Effector memory CD8-positive, alpha-beta T cell (primary cell): ENCODE measurements around the gene DAD1.

ENCODE experiments used
- ATAC-seq: fragments of 150-1000 bp; cut with Tn5 transposase; replicated peaks from 2 replicates; pipeline ENCODE4 v1.10.0; 2021; ENCODE audit warnings: mild to moderate bottlenecking, moderate library complexity
- DNase-seq, 3 experiments: peaks; one replicate each; pipeline ENCODE4 v3.0.0; 2021
- H3K27ac Mint-ChIP-seq, 2 donors: one replicate each; pipeline ENCODE4 v1.8.0; 2022; ENCODE audit warnings: mild to moderate bottlenecking in 2 of 2, mixed read lengths in 2 of 2, moderate library complexity in 2 of 2
- H3K27me3 Mint-ChIP-seq, 2 donors: one replicate each; pipeline ENCODE4 v1.8.0; 2022; ENCODE audit warnings: mixed read lengths in 2 of 2
- H3K36me3 Mint-ChIP-seq: one replicate; pipeline ENCODE4 v1.8.0; 2022; ENCODE audit warnings: mild to moderate bottlenecking, moderate library complexity, mixed read lengths; ENCODE audit not compliant: insufficient read depth
- H3K4me1 Mint-ChIP-seq, 2 donors: one replicate each; pipeline ENCODE4 v1.8.0; 2022; ENCODE audit warnings: low read depth in 2 of 2, mixed read lengths in 2 of 2
- H3K4me3 Mint-ChIP-seq, 2 donors: one replicate each; pipeline ENCODE4 v1.8.0; 2022; ENCODE audit warnings: mild to moderate bottlenecking in 2 of 2, mixed read lengths in 2 of 2, moderate library complexity in 2 of 2
- H3K9me3 Mint-ChIP-seq, 2 donors: one replicate each; pipeline ENCODE4 v1.8.0; 2022; ENCODE audit warnings: mixed read lengths in 2 of 2

DAD1 gene

GRCh38 chr14:22532345-22533056, 56.5 kb downstream of the DAD1 start:
- H3K4me3 Mint-ChIP-seq: peak overlapping the region; percentile 75 to 91
- peak overlapping the region; percentile 94 to 99 for H3K27ac Mint-ChIP-seq
- H3K36me3 Mint-ChIP-seq: peaks cover 96% of the 10 kb centered on the region
- DNase-seq (no peak), ATAC-seq (no peak)
- H3K4me1 Mint-ChIP-seq: peaks cover 71 to 80% of the 10 kb centered on the region in 2 donors
- H3K27me3 Mint-ChIP-seq: no peaks in the 10 kb centered on the region
- no peaks in the 10 kb centered on the region for H3K9me3 Mint-ChIP-seq

DNA sequence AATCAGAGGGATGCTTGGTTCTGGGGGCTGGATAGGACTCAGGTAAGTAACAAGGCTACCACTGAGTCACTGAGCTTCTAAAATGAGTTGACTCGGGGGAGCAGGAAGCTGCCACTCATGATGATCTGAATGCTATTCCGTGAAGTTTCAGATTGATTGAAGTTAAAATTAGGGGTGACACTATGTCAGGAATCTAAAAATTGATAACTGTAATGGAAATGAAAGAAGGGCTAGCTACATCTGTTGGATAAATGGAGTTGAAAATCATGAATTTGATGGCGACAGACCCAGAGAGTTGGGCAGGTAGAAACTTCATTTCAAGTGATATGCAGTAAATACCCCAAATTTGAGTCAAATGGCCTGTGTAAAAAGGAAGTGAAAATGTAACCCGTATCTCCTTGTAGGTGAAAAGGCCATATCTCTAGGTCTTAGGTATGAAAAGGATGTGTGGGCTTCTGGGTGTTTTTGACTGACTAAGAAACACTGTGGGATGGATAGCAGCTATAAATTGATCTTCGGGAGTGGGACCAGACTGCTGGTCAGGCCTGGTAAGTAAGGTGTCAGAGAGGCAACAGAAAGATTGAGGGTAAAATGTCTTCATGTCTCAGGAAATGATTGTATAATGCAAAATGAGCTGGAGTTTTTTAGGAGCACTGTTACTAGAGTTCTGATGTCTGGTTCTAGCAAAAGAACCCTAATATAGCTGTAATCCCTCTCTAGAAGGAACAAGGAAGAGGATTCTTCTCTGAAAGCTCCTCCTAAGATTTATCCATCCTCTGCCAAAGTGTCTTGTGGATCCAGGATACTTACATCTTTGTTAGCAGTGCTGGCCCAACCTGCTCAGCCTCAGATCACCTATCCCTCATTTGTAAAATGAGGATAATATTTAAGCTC, 57.3 kb downstream of the DAD1 start:
- H3K36me3 Mint-ChIP-seq: peaks cover 96% of the 10 kb centered on the region
- peak overlapping the region; percentile 75 to 91 for H3K4me3 Mint-ChIP-seq
- H3K9me3 Mint-ChIP-seq: no peaks in the 10 kb centered on the region
- no peaks in the 10 kb centered on the region for H3K27me3 Mint-ChIP-seq
- no peak for DNase-seq
- H3K4me1 Mint-ChIP-seq: peaks cover 72 to 78% of the 10 kb centered on the region in 2 donors
- ATAC-seq: peak; percentile 63
- H3K27ac Mint-ChIP-seq: peak overlapping the region; percentile 94 to 99

DNA sequence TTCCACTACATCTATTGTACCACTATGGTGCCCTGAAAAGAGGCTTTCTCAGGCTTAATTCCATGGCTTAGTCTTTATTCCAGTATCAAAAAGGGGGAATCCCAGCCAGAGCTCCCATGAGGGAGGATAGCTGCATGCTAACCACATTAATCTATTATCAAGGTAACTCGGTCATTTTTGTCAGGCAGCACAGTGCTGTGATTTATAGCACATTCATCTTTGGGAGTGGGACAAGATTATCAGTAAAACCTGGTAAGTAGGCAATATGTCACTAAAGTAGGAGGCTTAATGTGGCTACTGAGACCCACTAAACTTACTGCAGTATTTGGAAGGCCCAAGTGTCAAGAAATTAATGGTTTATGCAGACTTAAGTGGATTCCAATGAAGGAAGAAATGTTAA, 58.9 kb downstream of the DAD1 start:
- ATAC-seq: no peak
- Mint-ChIP-seq H3K4me3 (peak overlapping the region; percentile 83 to 91), H3K9me3 (no peaks in the 10 kb centered on the region)

DNA sequence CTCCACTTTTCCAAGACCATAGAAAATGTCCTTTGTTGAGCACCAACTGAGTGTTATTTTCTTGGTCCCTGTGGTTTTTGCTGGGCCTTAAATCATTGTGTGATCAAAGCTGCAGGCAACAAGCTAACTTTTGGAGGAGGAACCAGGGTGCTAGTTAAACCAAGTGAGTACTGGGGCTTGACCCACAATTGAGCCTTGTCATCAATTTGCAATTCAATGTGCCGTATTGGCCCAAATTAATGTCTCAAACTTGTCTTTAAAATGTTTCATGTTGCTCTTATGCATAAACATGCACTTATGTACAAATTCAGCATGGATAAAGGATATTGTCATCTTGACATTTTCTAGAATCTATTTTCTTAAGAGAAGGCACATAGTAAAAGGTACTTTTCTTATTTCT, 62.3 kb downstream of the DAD1 start:
- ATAC-seq: no peak
- peak overlapping the region; percentile 83 to 91 for H3K4me3 Mint-ChIP-seq
- H3K36me3 Mint-ChIP-seq: peaks cover 96% of the 10 kb centered on the region
- peaks cover 72 to 81% of the 10 kb centered on the region in 2 donors for H3K4me1 Mint-ChIP-seq
- H3K27me3 Mint-ChIP-seq: no peaks in the 10 kb centered on the region
- peak overlapping the region; percentile 95 to 98 for H3K27ac Mint-ChIP-seq
- H3K9me3 Mint-ChIP-seq: no peaks in the 10 kb centered on the region
- DNase-seq: no peak

More for the DNA sequence above, 58.9 kb downstream of the DAD1 start:
- no peaks in the 10 kb centered on the region for H3K27me3 Mint-ChIP-seq
- peaks cover 99% of the 10 kb centered on the region for H3K36me3 Mint-ChIP-seq
- no peak for DNase-seq
- H3K4me1 Mint-ChIP-seq: peaks cover 72 to 80% of the 10 kb centered on the region in 2 donors
- peak overlapping the region; percentile 95 to 98 for H3K27ac Mint-ChIP-seq

- Mint-ChIP-seq H3K27me3 (no peaks in the 10 kb centered on the region), H3K4me3 (peak overlapping the region; percentile 83 to 91), H3K36me3 (peaks cover 96% of the 10 kb centered on the region), H3K27ac (peak overlapping the region; percentile 95 to 98), H3K4me1 (peaks cover 71 to 81% of the 10 kb centered on the region in 2 donors), H3K9me3 (no peaks in the 10 kb centered on the region)
- DNase-seq (no peak), ATAC-seq (no peak)
Measured at GRCh38 chr14:22526218-22526617, 62.8 kb downstream of the DAD1 start.

DNA sequence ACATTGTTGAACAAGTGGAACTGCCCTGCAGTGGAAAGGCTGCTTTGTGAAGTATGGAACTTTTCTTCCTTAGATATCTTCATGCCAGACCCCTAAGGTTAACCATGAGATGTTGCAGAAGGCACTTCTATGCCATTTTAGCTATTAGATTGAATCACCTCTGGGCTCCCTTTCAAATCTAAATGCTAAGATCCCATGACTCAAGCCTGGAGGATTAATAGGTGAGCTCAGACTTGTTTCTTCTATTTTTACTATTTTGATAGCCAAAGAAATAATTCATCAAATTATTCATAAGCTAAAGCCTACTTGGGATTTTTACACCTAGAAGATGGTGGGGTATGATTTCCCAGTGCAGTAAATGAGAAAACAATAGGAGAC, 64.3 kb downstream of the DAD1 start:
- Mint-ChIP-seq H3K27ac (peak overlapping the region; percentile 95 to 98), H3K27me3 (no peaks in the 10 kb centered on the region), H3K4me3 (peak overlapping the region; percentile 83 to 91), H3K9me3 (no peaks in the 10 kb centered on the region), H3K36me3 (peaks cover 96% of the 10 kb centered on the region), H3K4me1 (peaks cover 68 to 85% of the 10 kb centered on the region in 2 donors)
- no peak for DNase-seq
- ATAC-seq: no peak

- no peaks in the 10 kb centered on the region for H3K9me3 Mint-ChIP-seq
Measured at GRCh38 chr14:22524115-22524783, 64.8 kb downstream of the DAD1 start.

DNA sequence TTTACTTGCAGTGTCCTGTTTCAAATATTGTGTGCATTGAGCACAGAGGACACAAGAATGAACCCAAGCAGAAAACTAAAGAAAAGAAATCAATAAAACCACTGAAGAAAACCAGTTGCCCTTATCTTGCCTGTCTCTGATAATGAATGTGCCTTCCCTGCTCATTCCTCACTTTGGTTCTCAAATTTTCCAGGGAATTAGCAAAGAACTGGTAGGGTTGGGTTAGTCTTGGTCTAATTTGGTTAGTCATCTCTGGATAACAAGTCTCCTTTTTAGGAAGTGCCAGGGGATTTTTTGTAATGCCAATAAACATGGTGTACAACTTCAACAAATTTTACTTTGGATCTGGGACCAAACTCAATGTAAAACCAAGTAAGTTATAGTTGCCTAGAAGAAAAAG, 65.7 kb downstream of the DAD1 start:
- Mint-ChIP-seq H3K4me1 (peaks cover 63 to 78% of the 10 kb centered on the region in 2 donors), H3K36me3 (peaks cover 94% of the 10 kb centered on the region), H3K4me3 (peak overlapping the region; percentile 83 to 91), H3K27me3 (no peaks in the 10 kb centered on the region), H3K9me3 (no peaks in the 10 kb centered on the region), H3K27ac (peak overlapping the region; percentile 95 to 98)
- ATAC-seq (no peak), DNase-seq (no peak)

More at GRCh38 chr14:22524115-22524783, 64.8 kb downstream of the DAD1 start:
- peaks cover 68 to 85% of the 10 kb centered on the region in 2 donors for H3K4me1 Mint-ChIP-seq
- H3K27me3 Mint-ChIP-seq: no peaks in the 10 kb centered on the region
- H3K4me3 Mint-ChIP-seq: peak overlapping the region; percentile 83 to 91
- H3K27ac Mint-ChIP-seq: peak overlapping the region; percentile 95 to 98
- peaks cover 96% of the 10 kb centered on the region for H3K36me3 Mint-ChIP-seq
- no peak for DNase-seq
- ATAC-seq: peak; percentile 64

DNA sequence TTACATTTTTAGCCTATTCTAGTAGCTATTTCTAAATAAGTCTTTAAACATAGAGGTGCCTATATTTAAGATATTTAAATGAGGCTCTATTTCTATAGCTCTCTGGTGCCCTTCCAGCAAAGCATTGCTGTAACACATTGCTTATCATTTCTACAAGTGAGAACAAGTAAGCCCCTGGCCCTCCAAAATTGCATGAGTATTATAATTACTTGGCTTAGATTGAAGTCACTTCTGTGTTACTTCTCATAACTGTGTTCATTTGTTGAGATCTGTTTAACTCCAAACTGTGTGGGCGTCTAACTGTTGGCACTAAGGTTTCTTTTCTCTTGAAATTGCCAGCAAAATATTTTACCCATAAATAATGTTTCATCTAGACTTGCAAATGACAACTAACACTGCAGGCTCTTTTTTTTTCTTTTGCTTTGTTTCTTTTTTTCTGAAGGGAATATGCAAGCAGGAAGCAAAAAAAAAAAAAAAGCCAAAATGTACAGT, 66.5 kb downstream of the DAD1 start:
- H3K27me3 Mint-ChIP-seq: no peaks in the 10 kb centered on the region
- ATAC-seq (no peak), DNase-seq (no peak)
- no peaks in the 10 kb centered on the region for H3K9me3 Mint-ChIP-seq
- peak overlapping the region; percentile 83 to 91 for H3K4me3 Mint-ChIP-seq
- peak overlapping the region; percentile 95 to 98 for H3K27ac Mint-ChIP-seq
- peaks cover 67 to 78% of the 10 kb centered on the region in 2 donors for H3K4me1 Mint-ChIP-seq
- H3K36me3 Mint-ChIP-seq: peaks cover 94% of the 10 kb centered on the region

DNA sequence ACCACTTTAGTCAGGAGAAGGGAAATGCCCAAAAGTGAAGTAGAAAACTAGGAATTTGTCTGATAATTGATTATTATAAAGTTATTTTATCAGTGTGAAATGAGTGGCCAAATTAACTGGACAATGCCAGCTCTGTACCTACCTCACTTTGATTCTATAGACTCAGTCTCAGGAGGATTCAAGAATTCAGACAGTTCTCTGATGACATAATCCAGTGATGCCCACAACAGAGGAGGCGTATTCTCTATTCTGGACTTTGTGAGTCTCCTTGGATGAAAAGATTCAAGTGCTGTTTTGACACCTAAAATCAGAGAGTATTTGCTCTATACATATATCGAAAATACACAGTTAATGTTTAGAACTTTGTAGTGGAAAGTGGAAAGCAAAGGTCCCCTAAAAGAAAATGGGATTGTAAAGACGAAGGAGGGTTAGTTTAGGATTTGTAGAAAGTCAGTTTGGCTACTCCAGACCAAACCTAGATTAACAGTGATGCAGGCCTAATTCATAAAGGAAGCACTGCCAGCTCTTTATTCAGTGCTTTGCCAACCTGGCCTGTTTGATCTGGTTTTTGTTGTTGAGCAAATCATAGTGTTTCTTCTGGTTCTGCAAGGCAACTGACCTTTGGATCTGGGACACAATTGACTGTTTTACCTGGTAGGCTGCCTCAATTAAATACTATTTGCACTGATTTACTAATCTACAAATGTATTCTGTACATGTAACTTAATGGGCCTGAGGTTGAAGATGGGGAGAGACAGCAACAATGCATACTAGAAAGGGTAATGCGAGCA, 67.4 kb downstream of the DAD1 start:
- Mint-ChIP-seq H3K27ac (peak overlapping the region; percentile 95 to 98), H3K36me3 (peaks cover 94% of the 10 kb centered on the region), H3K4me1 (peaks cover 68 to 81% of the 10 kb centered on the region in 2 donors), H3K4me3 (peak overlapping the region; percentile 83 to 91), H3K9me3 (no peaks in the 10 kb centered on the region), H3K27me3 (no peaks in the 10 kb centered on the region)
- ATAC-seq (no peak), DNase-seq (no peak)

GRCh38 chr14:22520796-22521195, 68.2 kb downstream of the DAD1 start:
- no peak for DNase-seq
- peak overlapping the region; percentile 83 to 91 for H3K4me3 Mint-ChIP-seq
- H3K27me3 Mint-ChIP-seq: no peaks in the 10 kb centered on the region
- peak overlapping the region; percentile 95 to 98 for H3K27ac Mint-ChIP-seq
- peaks cover 70 to 79% of the 10 kb centered on the region in 2 donors for H3K4me1 Mint-ChIP-seq
- H3K9me3 Mint-ChIP-seq: no peaks in the 10 kb centered on the region
- peaks cover 92% of the 10 kb centered on the region for H3K36me3 Mint-ChIP-seq
- peak; percentile 22 for ATAC-seq

DNA sequence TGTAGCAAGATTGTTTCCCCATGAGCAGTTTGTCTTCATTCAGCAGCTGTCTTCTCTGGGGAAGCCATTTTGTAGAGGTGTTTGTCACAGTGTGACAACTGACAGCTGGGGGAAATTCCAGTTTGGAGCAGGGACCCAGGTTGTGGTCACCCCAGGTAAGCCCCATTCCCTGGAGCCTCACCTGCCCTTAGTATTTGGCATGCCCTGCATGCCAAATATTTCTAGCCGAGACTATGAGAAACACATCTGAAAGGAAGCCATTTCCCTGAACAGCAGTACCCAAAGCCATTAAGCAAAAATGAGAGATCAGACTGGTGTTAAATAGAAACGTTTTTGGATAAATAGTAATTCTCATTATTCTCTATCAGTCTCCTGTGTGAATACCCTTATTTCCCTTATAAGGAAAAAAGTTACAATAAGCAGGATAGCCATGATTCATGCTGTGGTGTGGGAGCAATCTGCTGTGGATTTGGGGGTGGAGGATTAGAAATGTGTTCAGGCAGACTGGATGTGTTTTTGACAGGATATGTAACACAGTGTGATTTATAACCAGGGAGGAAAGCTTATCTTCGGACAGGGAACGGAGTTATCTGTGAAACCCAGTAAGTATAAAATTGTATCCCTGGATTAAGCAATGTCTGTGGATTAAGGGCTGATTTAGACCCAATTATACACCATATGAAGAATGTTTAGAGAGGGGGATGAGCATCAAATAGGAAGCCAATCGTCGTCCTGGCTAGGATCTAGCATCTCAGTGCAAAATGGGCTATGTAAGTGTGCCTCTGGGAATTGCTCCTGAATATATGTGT, 68.9 kb downstream of the DAD1 start:
- H3K4me1 Mint-ChIP-seq: peaks cover 65 to 77% of the 10 kb centered on the region in 2 donors
- ATAC-seq: peak; percentile 15
- H3K9me3 Mint-ChIP-seq: no peaks in the 10 kb centered on the region
- no peak for DNase-seq
- peaks cover 92% of the 10 kb centered on the region for H3K36me3 Mint-ChIP-seq
- peak overlapping the region; percentile 83 to 91 for H3K4me3 Mint-ChIP-seq
- peak overlapping the region; percentile 95 to 98 for H3K27ac Mint-ChIP-seq
- no peaks in the 10 kb centered on the region for H3K27me3 Mint-ChIP-seq
